Measurements from ENCODE around the gene SURF1. TPM values are rescaled to one million over a fixed set of nuclear protein-coding genes. Genes with fewer than 3 reads are reported as not detected.
"Not testable (repeated sequence)": the region's sequence is repeated elsewhere in the genome, so short reads cannot be mapped to it uniquely, and the experiment has no call there.

SURF1 gene
- total RNA-seq, 2 donors from 2014 or later, result 45.1 to 54.4 TPM

DNA sequence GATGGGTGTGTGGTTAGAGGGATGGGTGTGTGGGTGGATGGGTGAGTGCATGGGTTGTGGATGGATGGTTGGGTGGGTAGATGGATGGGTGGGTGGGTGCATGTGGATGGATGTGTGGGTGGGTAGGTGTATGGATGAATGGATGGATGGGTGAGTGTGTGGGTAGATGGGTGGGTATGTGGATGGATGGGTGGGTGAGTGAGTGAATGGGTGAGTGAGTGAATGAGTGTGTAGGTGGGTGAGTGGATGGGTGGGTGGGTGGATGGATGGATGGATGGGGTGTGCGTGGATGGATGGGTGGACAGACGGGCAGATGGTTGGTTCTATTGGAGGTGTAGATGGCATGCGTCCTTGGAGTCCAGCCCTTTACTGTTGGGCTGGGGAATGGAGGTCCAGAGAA lies 37.1 kb upstream of the SURF1 start:
- no peaks in the 10 kb centered on the region for H3K4me1 ChIP-seq (ENCODE audit: control insufficient read depth, insufficient read depth, low read length)
- H3K27me3 ChIP-seq (ENCODE audit: control insufficient read depth, insufficient read depth, low read length, poor library complexity, severe bottlenecking), result no peaks in the 10 kb centered on the region
- H3K27ac Mint-ChIP-seq, result no peak overlapping the region
- no peaks in the 10 kb centered on the region for H3K36me3 Mint-ChIP-seq (ENCODE audit: low read depth)
- peaks cover 17% of the 10 kb centered on the region for H3K9me3 Mint-ChIP-seq
- no peak for TF ChIP-seq CTCF (conservative IDR thresholded peaks at IDR 0.05)
- no peak overlapping the region for H3K27ac ChIP-seq (ENCODE audit: low read depth, low read length)
- H3K4me1 Mint-ChIP-seq, result no peaks in the 10 kb centered on the region
- H3K4me3 ChIP-seq (ENCODE audit: low read length), result no peak overlapping the region
- H3K9me3 ChIP-seq (ENCODE audit: control insufficient read depth, low read length), result no peaks in the 10 kb centered on the region
- H3K27me3 Mint-ChIP-seq (ENCODE audit: insufficient read depth), result peaks cover 25% of the 10 kb centered on the region
- DNase-seq, result no peak
- H3K4me3 Mint-ChIP-seq, result no peak overlapping the region
- H3K36me3 ChIP-seq (ENCODE audit: control insufficient read depth, insufficient read depth, low read length), result no peaks in the 10 kb centered on the region
- no peak overlapping the region for H3K9ac ChIP-seq (ENCODE audit: extremely low read depth, low read length, poor library complexity, severe bottlenecking)
- 85 to 100% methylated on average over 3 of the region's 3 CpGs for WGBS, 2 experiments (ENCODE audit: insufficient coverage in 1 of 2, insufficient read length in 1 of 2)

GRCh38 chr9:133392308-133392707 lies 36.0 kb upstream of the SURF1 start:
- not testable (repeated sequence) for H3K36me3 ChIP-seq (ENCODE audit: control insufficient read depth, insufficient read depth, low read length); H3K4me1 ChIP-seq (ENCODE audit: control insufficient read depth, insufficient read depth, low read length); DNase-seq; H3K27ac Mint-ChIP-seq; H3K9ac ChIP-seq (ENCODE audit: extremely low read depth, low read length, poor library complexity, severe bottlenecking); H3K27me3 ChIP-seq (ENCODE audit: control insufficient read depth, insufficient read depth, low read length, poor library complexity, severe bottlenecking); H3K4me3 ChIP-seq (ENCODE audit: low read length); H3K9me3 ChIP-seq (ENCODE audit: control insufficient read depth, low read length); H3K4me3 Mint-ChIP-seq; H3K36me3 Mint-ChIP-seq (ENCODE audit: low read depth); H3K27ac ChIP-seq (ENCODE audit: low read depth, low read length); H3K4me1 Mint-ChIP-seq
- 74 to 91% methylated on average over 3 of the region's 3 CpGs for WGBS, 2 experiments (ENCODE audit: insufficient coverage in 1 of 2, insufficient read length in 1 of 2)
- Mint-ChIP-seq H3K27me3 (ENCODE audit: insufficient read depth) (peaks cover 25% of the 10 kb centered on the region), H3K9me3 (peaks cover 17% of the 10 kb centered on the region)

DNA sequence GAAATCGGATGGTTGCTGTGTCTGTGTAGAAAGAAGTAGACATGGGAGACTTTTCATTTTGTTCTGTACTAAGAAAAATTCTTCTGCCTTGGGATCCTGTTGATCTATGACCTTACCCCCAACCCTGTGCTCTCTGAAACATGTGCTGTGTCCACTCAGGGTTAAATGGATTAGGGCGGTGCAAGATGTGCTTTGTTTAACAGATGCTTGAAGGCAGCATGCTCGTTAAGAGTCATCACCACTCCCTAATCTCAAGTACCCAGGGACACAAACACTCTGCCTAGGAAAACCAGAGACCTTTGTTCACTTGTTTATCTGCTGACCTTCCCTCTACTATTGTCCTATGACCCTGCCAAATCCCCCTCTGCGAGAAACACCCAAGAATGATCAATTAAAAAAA lies 35.2 kb upstream of the SURF1 start:
- not testable (repeated sequence) for H3K4me1 Mint-ChIP-seq; H3K36me3 Mint-ChIP-seq (ENCODE audit: low read depth); H3K4me1 ChIP-seq (ENCODE audit: control insufficient read depth, insufficient read depth, low read length); H3K27me3 ChIP-seq (ENCODE audit: control insufficient read depth, insufficient read depth, low read length, poor library complexity, severe bottlenecking); H3K9ac ChIP-seq (ENCODE audit: extremely low read depth, low read length, poor library complexity, severe bottlenecking); H3K36me3 ChIP-seq (ENCODE audit: control insufficient read depth, insufficient read depth, low read length); H3K27ac ChIP-seq (ENCODE audit: low read depth, low read length); H3K4me3 Mint-ChIP-seq; H3K27ac Mint-ChIP-seq; H3K4me3 ChIP-seq (ENCODE audit: low read length); H3K9me3 ChIP-seq (ENCODE audit: control insufficient read depth, low read length); DNase-seq
- peaks cover 17% of the 10 kb centered on the region for H3K9me3 Mint-ChIP-seq
- peaks cover 25% of the 10 kb centered on the region for H3K27me3 Mint-ChIP-seq (ENCODE audit: insufficient read depth)
- 57% methylated on average over 2 of the region's 4 CpGs; no CpG with 5 or more reads in 1 of the 2 experiments for WGBS, 2 experiments (ENCODE audit: insufficient coverage in 1 of 2, insufficient read length in 1 of 2)

DNA sequence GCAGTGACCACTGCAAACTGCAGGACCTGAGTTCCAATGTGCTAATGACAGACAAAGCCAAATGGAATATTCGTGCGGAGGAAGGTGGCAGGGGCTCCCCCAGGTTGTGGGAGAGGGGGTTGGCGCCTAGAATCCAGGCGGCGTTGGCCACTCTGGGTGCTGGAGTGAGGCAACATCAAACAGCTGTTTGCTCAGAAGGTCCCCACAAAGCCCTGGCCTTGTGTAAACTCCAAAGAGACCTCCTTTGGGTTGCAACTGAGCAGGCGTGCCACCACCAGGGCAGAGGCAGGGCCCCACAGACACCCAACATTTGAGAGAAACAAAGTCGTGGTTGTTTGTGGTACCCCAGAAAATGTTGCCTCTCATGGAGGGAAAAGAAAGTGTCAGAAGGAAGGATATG lies 34.4 kb upstream of the SURF1 start:
- Histone ChIP-seq H3K4me3 (ENCODE audit: low read length) (no peak overlapping the region), H3K9me3 (ENCODE audit: control insufficient read depth, low read length) (no peaks in the 10 kb centered on the region), H3K36me3 (ENCODE audit: control insufficient read depth, insufficient read depth, low read length) (no peaks in the 10 kb centered on the region), H3K9ac (ENCODE audit: extremely low read depth, low read length, poor library complexity, severe bottlenecking) (no peak overlapping the region), H3K27ac (ENCODE audit: low read depth, low read length) (no peak overlapping the region), H3K27me3 (ENCODE audit: control insufficient read depth, insufficient read depth, low read length, poor library complexity, severe bottlenecking) (no peaks in the 10 kb centered on the region), H3K4me1 (ENCODE audit: control insufficient read depth, insufficient read depth, low read length) (no peaks in the 10 kb centered on the region)
- 84 to 87% methylated on average over 3 to 7 of the region's 7 CpGs for WGBS, 2 experiments (ENCODE audit: insufficient coverage in 1 of 2, insufficient read length in 1 of 2)
- no peak for DNase-seq
- Mint-ChIP-seq H3K9me3 (peaks cover 17% of the 10 kb centered on the region), H3K4me3 (no peak overlapping the region), H3K36me3 (ENCODE audit: low read depth) (no peaks in the 10 kb centered on the region), H3K27me3 (ENCODE audit: insufficient read depth) (peaks cover 24% of the 10 kb centered on the region), H3K4me1 (no peaks in the 10 kb centered on the region), H3K27ac (no peak overlapping the region)
- no peak for TF ChIP-seq CTCF (conservative IDR thresholded peaks at IDR 0.05)

All from endodermal cell (in vitro differentiated cells).